Measurements from ENCODE around the gene SYK.

Gene SYK

DNA sequence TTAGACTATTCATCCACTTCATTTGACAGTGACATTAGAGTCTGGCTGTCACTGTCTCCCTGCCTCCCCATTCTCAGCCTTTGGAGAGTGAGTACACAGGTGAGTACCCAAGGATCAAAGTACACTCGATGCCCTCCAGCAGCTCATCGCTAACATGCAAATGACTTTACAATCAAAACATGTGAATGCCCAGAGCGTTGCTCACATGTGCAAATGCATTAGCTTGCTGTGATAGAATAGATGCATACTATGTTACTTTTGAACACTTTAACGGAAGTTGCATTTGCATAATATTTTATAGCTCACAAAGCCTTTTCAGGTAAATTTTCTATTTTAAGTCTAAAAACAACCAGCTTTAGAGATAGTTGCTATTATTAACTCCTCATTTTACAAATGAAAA lies 107.6 kb downstream of the SYK start:
- Histone ChIP-seq H3K9me3 (ENCODE audit: insufficient read depth, low read depth, low read length) (no peaks in the 10 kb centered on the region), H3K4me3 (ENCODE audit: low read length) (no peak overlapping the region), H3K27ac (ENCODE audit: low read depth, low read length) (no peak overlapping the region), H3K36me3 (ENCODE audit: insufficient read depth, low read length) (no peaks in the 10 kb centered on the region), H3K9ac (ENCODE audit: low read depth, low read length) (no peak overlapping the region), H3K27me3 (ENCODE audit: insufficient read depth, low read length) (no peaks in the 10 kb centered on the region), H3K4me1 (ENCODE audit: insufficient read depth, low read length) (no peaks in the 10 kb centered on the region)
- 83% methylated on average over 4 of the region's 4 CpGs for WGBS

DNA sequence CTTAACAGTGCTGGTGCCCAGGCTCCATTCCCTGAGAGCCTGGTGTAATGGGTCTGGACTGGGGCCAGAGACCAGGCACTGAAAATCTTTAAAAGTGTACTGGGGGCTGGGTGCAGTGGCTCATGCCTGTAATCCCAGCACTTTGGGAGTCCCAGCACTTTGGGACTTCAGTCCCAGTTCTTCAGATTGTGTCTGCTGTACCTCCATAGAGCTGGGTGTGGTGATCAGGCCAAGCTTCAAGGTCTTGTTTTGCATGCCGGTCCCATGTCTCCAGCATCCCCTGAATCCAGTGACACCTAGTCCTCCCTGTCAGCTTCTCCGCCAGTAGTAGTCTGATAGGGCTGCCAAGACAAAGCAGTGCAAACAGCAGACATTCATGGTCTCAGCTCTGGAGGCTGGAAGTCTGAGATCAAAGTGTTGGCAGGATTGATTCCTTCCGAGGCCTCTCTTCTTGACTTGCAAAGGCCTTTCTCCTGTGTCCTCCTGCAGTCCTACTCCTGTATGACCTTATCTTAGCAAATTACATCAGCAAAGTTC lies 108.2 kb downstream of the SYK start:
- Histone ChIP-seq H3K27ac (ENCODE audit: low read depth, low read length) (no peak overlapping the region), H3K36me3 (ENCODE audit: insufficient read depth, low read length) (no peaks in the 10 kb centered on the region), H3K27me3 (ENCODE audit: insufficient read depth, low read length) (no peaks in the 10 kb centered on the region), H3K9ac (ENCODE audit: low read depth, low read length) (no peak overlapping the region), H3K4me3 (ENCODE audit: low read length) (no peak overlapping the region), H3K9me3 (ENCODE audit: insufficient read depth, low read depth, low read length) (no peaks in the 10 kb centered on the region), H3K4me1 (ENCODE audit: insufficient read depth, low read length) (no peaks in the 10 kb centered on the region)
- 96% methylated on average over 3 of the region's 3 CpGs for WGBS

- Histone ChIP-seq H3K27me3 (ENCODE audit: insufficient read depth, low read length) (no peaks in the 10 kb centered on the region), H3K36me3 (ENCODE audit: insufficient read depth, low read length) (no peaks in the 10 kb centered on the region), H3K27ac (ENCODE audit: low read depth, low read length) (no peak overlapping the region), H3K4me1 (ENCODE audit: insufficient read depth, low read length) (no peaks in the 10 kb centered on the region), H3K9me3 (ENCODE audit: insufficient read depth, low read depth, low read length) (no peaks in the 10 kb centered on the region), H3K4me3 (ENCODE audit: low read length) (no peak overlapping the region), H3K9ac (ENCODE audit: low read depth, low read length) (no peak overlapping the region)
- 93% methylated on average over 14 of the region's 14 CpGs for WGBS
These were observed 112.6 kb downstream of the SYK start for GRCh38 chr9:90914196-90914595.

DNA sequence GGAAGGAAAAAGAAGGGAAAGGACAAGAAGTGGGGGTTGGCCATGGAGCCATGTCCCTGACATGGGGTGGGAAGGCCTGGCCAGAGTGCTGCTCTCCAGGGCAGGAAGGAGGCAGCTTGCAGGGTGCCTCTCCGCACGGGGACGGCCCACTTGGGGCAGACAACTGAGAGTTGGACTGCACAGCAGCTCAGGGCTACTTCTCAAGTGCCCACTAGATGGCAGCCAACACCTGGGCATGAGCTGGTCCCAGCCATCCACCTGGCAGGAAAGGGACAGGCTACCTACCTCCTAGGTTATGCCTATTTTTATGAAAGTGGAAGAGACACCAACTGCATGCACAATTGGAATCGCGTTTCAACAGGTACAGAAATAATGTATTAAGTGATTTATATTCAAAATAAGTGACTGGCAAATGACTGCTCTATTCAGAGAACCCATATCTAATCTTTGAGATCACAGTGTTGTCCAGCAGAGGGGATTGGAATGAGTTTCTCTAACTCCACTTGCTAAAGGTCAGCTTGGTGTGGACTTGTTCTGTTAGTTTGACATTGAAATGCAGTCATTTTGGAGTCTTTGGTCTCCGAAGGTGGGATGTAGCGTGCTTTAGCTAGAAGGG lies 113.4 kb downstream of the SYK start:
- Histone ChIP-seq H3K4me1 (ENCODE audit: insufficient read depth, low read length) (no peaks in the 10 kb centered on the region), H3K27ac (ENCODE audit: low read depth, low read length) (no peak overlapping the region), H3K36me3 (ENCODE audit: insufficient read depth, low read length) (no peaks in the 10 kb centered on the region), H3K4me3 (ENCODE audit: low read length) (no peak overlapping the region), H3K9me3 (ENCODE audit: insufficient read depth, low read depth, low read length) (no peaks in the 10 kb centered on the region), H3K9ac (ENCODE audit: low read depth, low read length) (no peak overlapping the region), H3K27me3 (ENCODE audit: insufficient read depth, low read length) (no peaks in the 10 kb centered on the region)
- 16% methylated on average over 7 of the region's 7 CpGs for WGBS

DNA sequence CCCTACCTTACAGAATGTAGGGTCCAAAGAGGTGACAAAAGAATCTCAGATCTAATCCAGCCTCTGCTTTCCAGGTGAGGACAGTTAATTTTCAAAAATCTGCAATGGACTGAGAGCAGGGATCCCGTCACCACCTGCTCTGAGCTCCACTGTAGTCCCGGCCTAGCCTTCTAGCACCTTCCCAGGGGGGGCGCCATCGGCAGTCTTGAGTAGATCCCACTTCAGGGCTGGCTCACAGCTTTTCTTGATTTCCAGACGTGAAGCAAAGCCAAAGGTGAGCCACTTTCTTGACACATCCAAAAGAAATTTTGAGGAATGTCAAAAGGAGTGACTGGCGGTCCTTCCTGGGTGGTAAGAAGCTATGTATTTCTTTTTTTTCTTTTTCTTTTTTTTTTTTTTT lies 114.1 kb downstream of the SYK start:
- H3K27ac ChIP-seq (ENCODE audit: low read depth, low read length), result no peak overlapping the region
- no peaks in the 10 kb centered on the region for H3K36me3 ChIP-seq (ENCODE audit: insufficient read depth, low read length)
- H3K27me3 ChIP-seq (ENCODE audit: insufficient read depth, low read length), result no peaks in the 10 kb centered on the region
- WGBS, result 78% methylated on average over 6 of the region's 6 CpGs
- no peak overlapping the region for H3K4me3 ChIP-seq (ENCODE audit: low read length)
- H3K9me3 ChIP-seq (ENCODE audit: insufficient read depth, low read depth, low read length), result no peaks in the 10 kb centered on the region
- H3K4me1 ChIP-seq (ENCODE audit: insufficient read depth, low read length), result no peaks in the 10 kb centered on the region
- no peak overlapping the region for H3K9ac ChIP-seq (ENCODE audit: low read depth, low read length)

- 95% methylated on average over 11 of the region's 11 CpGs for WGBS
- no peaks in the 10 kb centered on the region for H3K36me3 ChIP-seq (ENCODE audit: insufficient read depth, low read length)
These were observed 114.6 kb downstream of the SYK start for GRCh38 chr9:90916147-90916734.

DNA sequence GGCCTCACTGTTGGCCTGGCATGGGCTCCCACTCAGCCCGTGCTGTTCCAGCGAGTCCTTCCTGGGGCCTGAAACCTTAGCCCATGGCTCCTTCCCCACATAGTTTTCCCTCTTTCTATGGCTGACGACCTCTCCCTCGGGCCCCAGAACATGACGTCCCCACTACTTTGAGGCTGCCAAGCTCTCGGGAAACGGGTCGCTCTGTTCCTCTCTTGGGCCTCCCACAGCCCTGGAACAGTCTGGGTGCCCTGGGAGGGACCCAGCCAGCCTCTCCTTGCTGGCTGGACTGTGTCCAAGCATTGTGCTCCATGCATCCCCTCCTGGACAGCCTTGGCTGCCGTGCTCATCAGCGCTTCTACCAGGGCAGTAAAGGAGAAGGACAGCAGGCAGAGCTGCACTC lies 118.3 kb downstream of the SYK start:
- H3K9ac ChIP-seq (ENCODE audit: low read depth, low read length), result no peak overlapping the region
- H3K4me3 ChIP-seq (ENCODE audit: low read length), result no peak overlapping the region
- H3K27me3 ChIP-seq (ENCODE audit: insufficient read depth, low read length), result no peaks in the 10 kb centered on the region
- WGBS, result 90% methylated on average over 10 of the region's 10 CpGs
- H3K36me3 ChIP-seq (ENCODE audit: insufficient read depth, low read length), result no peaks in the 10 kb centered on the region
- no peak overlapping the region for H3K27ac ChIP-seq (ENCODE audit: low read depth, low read length)
- no peaks in the 10 kb centered on the region for H3K4me1 ChIP-seq (ENCODE audit: insufficient read depth, low read length)
- H3K9me3 ChIP-seq (ENCODE audit: insufficient read depth, low read depth, low read length), result no peaks in the 10 kb centered on the region

More at GRCh38 chr9:90916147-90916734, 114.6 kb downstream of the SYK start:
- H3K27ac ChIP-seq (ENCODE audit: low read depth, low read length), result no peak overlapping the region
- no peaks in the 10 kb centered on the region for H3K9me3 ChIP-seq (ENCODE audit: insufficient read depth, low read depth, low read length)
- H3K27me3 ChIP-seq (ENCODE audit: insufficient read depth, low read length), result no peaks in the 10 kb centered on the region
- no peaks in the 10 kb centered on the region for H3K4me1 ChIP-seq (ENCODE audit: insufficient read depth, low read length)
- no peak overlapping the region for H3K4me3 ChIP-seq (ENCODE audit: low read length)
- no peak overlapping the region for H3K9ac ChIP-seq (ENCODE audit: low read depth, low read length)

- no peak overlapping the region for H3K27ac ChIP-seq (ENCODE audit: low read depth, low read length)
- 91% methylated on average over 8 of the region's 8 CpGs for WGBS
- no peaks in the 10 kb centered on the region for H3K4me1 ChIP-seq (ENCODE audit: insufficient read depth, low read length)
These were observed 119.5 kb downstream of the SYK start for GRCh38 chr9:90921104-90921503.

DNA sequence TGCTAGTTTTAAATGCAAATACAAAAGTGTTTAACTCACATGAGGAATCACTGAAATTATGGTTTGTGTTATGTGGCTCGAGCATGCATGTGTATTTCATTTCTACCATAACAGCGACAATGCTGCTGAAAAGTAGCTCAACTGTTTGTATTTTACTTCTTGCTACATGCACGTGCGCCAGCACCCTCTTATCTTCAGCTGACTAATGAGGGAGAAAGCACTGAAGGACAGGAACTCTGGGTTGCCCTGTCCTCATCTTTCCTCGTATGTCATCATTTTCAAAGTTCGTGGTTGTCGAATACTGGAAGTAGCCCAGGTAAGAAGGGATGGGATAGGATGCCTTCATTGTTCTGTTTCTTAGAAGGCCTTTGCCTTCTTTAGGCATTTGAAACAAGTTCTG lies 120.3 kb downstream of the SYK start:
- no peak overlapping the region for H3K9ac ChIP-seq (ENCODE audit: low read depth, low read length)
- no peaks in the 10 kb centered on the region for H3K27me3 ChIP-seq (ENCODE audit: insufficient read depth, low read length)
- H3K36me3 ChIP-seq (ENCODE audit: insufficient read depth, low read length), result no peaks in the 10 kb centered on the region
- H3K27ac ChIP-seq (ENCODE audit: low read depth, low read length), result no peak overlapping the region
- no peaks in the 10 kb centered on the region for H3K9me3 ChIP-seq (ENCODE audit: insufficient read depth, low read depth, low read length)
- 94% methylated on average over 7 of the region's 7 CpGs for WGBS
- no peak overlapping the region for H3K4me3 ChIP-seq (ENCODE audit: low read length)
- H3K4me1 ChIP-seq (ENCODE audit: insufficient read depth, low read length), result no peaks in the 10 kb centered on the region

More at GRCh38 chr9:90921104-90921503, 119.5 kb downstream of the SYK start:
- Histone ChIP-seq H3K9me3 (ENCODE audit: insufficient read depth, low read depth, low read length) (no peaks in the 10 kb centered on the region), H3K36me3 (ENCODE audit: insufficient read depth, low read length) (no peaks in the 10 kb centered on the region), H3K27me3 (ENCODE audit: insufficient read depth, low read length) (no peaks in the 10 kb centered on the region), H3K9ac (ENCODE audit: low read depth, low read length) (no peak overlapping the region), H3K4me3 (ENCODE audit: low read length) (no peak overlapping the region)

GRCh38 chr9:90925581-90926257 lies 124.1 kb downstream of the SYK start:
- Histone ChIP-seq H3K9ac (ENCODE audit: low read depth, low read length) (no peak overlapping the region), H3K4me3 (ENCODE audit: low read length) (no peak overlapping the region), H3K9me3 (ENCODE audit: insufficient read depth, low read depth, low read length) (no peaks in the 10 kb centered on the region), H3K27me3 (ENCODE audit: insufficient read depth, low read length) (no peaks in the 10 kb centered on the region), H3K36me3 (ENCODE audit: insufficient read depth, low read length) (no peaks in the 10 kb centered on the region), H3K27ac (ENCODE audit: low read depth, low read length) (no peak overlapping the region), H3K4me1 (ENCODE audit: insufficient read depth, low read length) (no peaks in the 10 kb centered on the region)
- 93% methylated on average over 2 of the region's 2 CpGs for WGBS

DNA sequence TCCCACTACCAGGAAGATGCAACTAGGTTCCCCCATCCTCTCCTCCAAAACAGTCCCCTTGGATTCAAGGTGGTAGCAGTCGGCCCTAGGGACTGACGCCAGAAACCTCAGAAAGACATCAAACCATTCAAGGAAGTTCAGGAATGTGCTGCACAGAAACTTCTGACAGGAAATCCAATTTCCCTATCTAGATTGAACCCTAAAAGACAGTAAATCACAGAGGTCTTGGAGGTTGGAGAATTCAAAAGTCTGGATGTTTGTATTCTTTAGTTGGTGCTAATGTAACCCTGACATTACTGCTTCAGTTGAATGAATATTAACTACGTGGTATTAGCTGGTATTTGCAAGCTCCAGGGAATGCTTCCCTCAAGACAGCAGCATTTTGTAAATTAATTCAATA lies 125.3 kb downstream of the SYK start:
- WGBS, result 95% methylated on average over 3 of the region's 3 CpGs
- Histone ChIP-seq H3K27ac (ENCODE audit: low read depth, low read length) (no peak overlapping the region), H3K4me1 (ENCODE audit: insufficient read depth, low read length) (no peaks in the 10 kb centered on the region)

More for the DNA sequence above, 125.3 kb downstream of the SYK start:
- no peaks in the 10 kb centered on the region for H3K27me3 ChIP-seq (ENCODE audit: insufficient read depth, low read length)
- no peak overlapping the region for H3K9ac ChIP-seq (ENCODE audit: low read depth, low read length)
- H3K4me3 ChIP-seq (ENCODE audit: low read length), result no peak overlapping the region
- H3K36me3 ChIP-seq (ENCODE audit: insufficient read depth, low read length), result no peaks in the 10 kb centered on the region
- H3K9me3 ChIP-seq (ENCODE audit: insufficient read depth, low read depth, low read length), result no peaks in the 10 kb centered on the region
